A549 (cell line): Measurements from ENCODE around the gene GPSM1. TPM values are rescaled to one million over a fixed set of nuclear protein-coding genes. Genes with fewer than 3 reads are reported as not detected.

Source experiments
- ATAC-seq, 2 experiments: fragments of 200-7000 bp in 1 of 2; fragments of >200 bp in 1 of 2; cut with Nextera tagmentation in 1 of 2; cut with Tn5 transposase in 1 of 2; 3 replicates each; pipeline versions ENCODE4 v1.8.0 to v1.9.1; 2018 to 2020; ENCODE audit warnings: mild to moderate bottlenecking in 1 of 2, moderate library complexity in 1 of 2
- CTCF ChIA-PET: fragments of 300-600 bp; sonication (Branson Sonifier 250); formaldehyde crosslinking; extraction: SDS; loops from one replicate; lab custom pipeline; 2021; ENCODE audit warnings: antibody characterized with exemption, inconsistent platforms; lab: Yijun Ruan, JAX
- POLR2A ChIA-PET: fragments of 350-600 bp; formaldehyde crosslinking; extraction: SDS; loops from one replicate; lab custom pipeline; 2021; ENCODE audit warnings: antibody characterized with exemption, inconsistent platforms; lab: Yijun Ruan, JAX
- DNase-seq, 2 experiments: peaks; one replicate each; pipeline versions ENCODE4 v3.0.0 to v3.0.0-alpha.2; 2011 to 2016; ENCODE audit warnings: low read depth in 1 of 2, low spot score in 1 of 2
- FAIRE-seq: peaks from 2 replicates; lab custom pipeline; 2011; peaks lifted over from hg19 to GRCh38; lab: Jason Lieb, UNC
- H3K27ac ChIP-seq, 2 experiments: fragments of >200 bp; sonication (Bioruptor Twin); formaldehyde crosslinking; 3 replicates each; pipeline ENCODE4 v1.5.1; 2016 to 2017
- H3K4me1 ChIP-seq: fragments of >200 bp; sonication (Bioruptor Twin); formaldehyde crosslinking; 3 replicates; pipeline ENCODE4 v1.6.1; 2016
- H3K4me2 ChIP-seq: fragments of >200 bp; sonication (Bioruptor Twin); formaldehyde crosslinking; 3 replicates; pipeline ENCODE4 v1.6.1; 2016
- H3K4me3 ChIP-seq: fragments of >200 bp; sonication (Bioruptor Twin); formaldehyde crosslinking; 3 replicates; pipeline ENCODE4 v1.5.1; 2016
- H3K9me3 ChIP-seq: fragments of >200 bp; sonication (Bioruptor Twin); formaldehyde crosslinking; 3 replicates; pipeline ENCODE4 v1.6.1; 2016
- BHLHE40 ChIP-seq: IDR thresholded peaks from 2 replicates; pipeline ENCODE4 v1.6.1; 2012; ENCODE audit warnings: low read depth, low read length, inconsistent platforms
- CHD4 ChIP-seq: fragments of 200-600 bp; sonication (generic); IDR thresholded peaks from 2 replicates; pipeline ENCODE4 v1.6.1; 2016; ENCODE audit warnings: antibody characterized with exemption, mild to moderate bottlenecking, borderline replicate concordance
- EHF ChIP-seq: fragments of 250-450 bp; sonication (Bioruptor Pico); IDR thresholded peaks from 2 replicates; pipeline ENCODE4 v1.5.0; 2020; ENCODE audit warnings: mild to moderate bottlenecking
- FOSB ChIP-seq: fragments of 250-450 bp; sonication (Bioruptor Pico); IDR thresholded peaks from 2 replicates; pipeline ENCODE4 v1.5.0; 2020; ENCODE audit warnings: mild to moderate bottlenecking, moderate library complexity
- HOXA7 ChIP-seq: fragments of 250-450 bp; sonication (Bioruptor Pico); IDR thresholded peaks from 2 replicates; pipeline ENCODE4 v1.5.0; 2020; ENCODE audit warnings: mild to moderate bottlenecking, moderate library complexity
- MAZ ChIP-seq: fragments of 150-350 bp; IDR thresholded peaks from 2 replicates; pipeline ENCODE4 v1.6.1; 2014; ENCODE audit warnings: antibody characterized with exemption, low read depth, low read length, borderline replicate concordance
- MYC ChIP-seq: IDR thresholded peaks from 2 replicates; pipeline ENCODE4 v1.6.1; 2012; ENCODE audit warnings: mild to moderate bottlenecking, inconsistent platforms, low read length, improper control_type of control experiment, borderline replicate concordance
- NFE2L2 ChIP-seq: fragments of 150-350 bp; conservative IDR thresholded peaks from 2 replicates; pipeline ENCODE4 v1.6.1; 2014; ENCODE audit warnings: low read length
- RARB ChIP-seq: fragments of 250-450 bp; sonication (Bioruptor Pico); IDR thresholded peaks from 2 replicates; pipeline ENCODE4 v1.8.0; 2021; ENCODE audit warnings: mild to moderate bottlenecking, moderate library complexity
- ZC3H11A ChIP-seq: fragments of 450-650 bp; IDR thresholded peaks from 2 replicates; pipeline ENCODE4 v1.6.1; 2014; ENCODE audit warnings: antibody characterized with exemption, mild to moderate bottlenecking
- ZFP36 ChIP-seq: fragments of 450-650 bp; IDR thresholded peaks from 2 replicates; pipeline ENCODE4 v1.6.1; 2014; ENCODE audit warnings: borderline replicate concordance; ENCODE audit not compliant: partially characterized antibody
- ZNF302 ChIP-seq: fragments of 250-450 bp; sonication (Bioruptor Pico); IDR thresholded peaks from 2 replicates; pipeline ENCODE4 v1.9.0; 2021; ENCODE audit warnings: inconsistent platforms, mild to moderate bottlenecking, moderate library complexity
- WGBS: methylation state at CpG from one replicate; pipeline ENCODE4 v1.1.6; 2017; ENCODE audit errors: missing lambda C conversion rate; 5-methylcytosine and 5-hydroxymethylcytosine counted together
- polyA plus RNA-seq, 4 experiments: library from polyadenylated mRNA; depleted of rRNA in 3 of 4; stranded (reverse); fragments of >200 nt; fragmentation: RNase III in 1 of 4; extraction: RNeasy Plus Mini Kit Qiagen cat#74134 plus additional on column Dnase treatment in 1 of 4; gene quantifications; 2 replicates in 3 of 4; 3 replicates in 1 of 4; pipeline ENCODE4 v1.2.3, GENCODE V29; 2011 to 2017
- TF ChIP-seq, protein P1 (sequence below): fragments of >200 bp; sonication (Bioruptor Twin); formaldehyde crosslinking; IDR thresholded peaks from 3 replicates; pipeline ENCODE4 v1.6.1; 2016
- TF ChIP-seq, protein P2 (sequence below): fragments of >200 bp; sonication (Bioruptor Twin); formaldehyde crosslinking; IDR thresholded peaks from 2 replicates; pipeline ENCODE4 v1.6.1; 2016
- TF ChIP-seq, protein P3 (sequence below): IDR thresholded peaks from 2 replicates; pipeline ENCODE4 v1.6.1; 2012; ENCODE audit warnings: low read depth, borderline replicate concordance

The GPSM1 gene
- polyA plus RNA-seq, 2 of the 4 experiments (the other 2 are of a cell fraction): 2.1 to 8.8 TPM

DNA sequence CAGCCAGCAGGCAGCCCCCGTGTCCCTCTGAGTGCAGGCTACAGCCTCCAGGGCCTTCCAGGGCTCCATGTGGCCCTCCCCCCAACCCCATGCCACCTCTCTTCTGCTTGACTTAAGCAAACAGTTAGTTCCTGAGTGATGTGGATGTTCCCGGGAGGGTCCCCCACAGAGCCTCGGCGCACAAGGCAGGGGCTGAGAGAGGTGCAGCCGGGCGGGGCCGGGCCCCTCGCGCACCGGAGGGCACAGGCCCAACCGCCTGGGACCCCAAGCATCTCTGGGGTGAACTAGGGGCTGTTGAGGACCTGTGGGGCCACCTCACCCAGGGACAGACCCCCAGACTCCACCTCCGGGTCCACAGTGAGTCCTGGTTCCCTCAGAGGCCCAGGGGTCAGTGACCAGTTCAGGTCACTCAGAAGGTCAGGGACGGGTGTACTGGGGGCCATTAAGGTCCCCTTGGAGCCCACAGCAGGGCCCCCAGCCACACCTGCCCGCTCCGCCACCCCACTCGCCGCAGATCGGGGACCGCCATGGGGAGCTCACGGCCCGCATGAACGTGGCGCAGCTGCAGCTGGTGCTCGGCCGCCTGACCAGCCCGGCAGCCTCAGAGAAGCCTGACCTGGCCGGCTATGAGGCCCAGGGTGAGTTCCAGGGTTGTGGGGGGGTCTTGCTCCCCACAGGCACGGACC is 13.2 kb downstream of the GPSM1 start:
- ChIA-PET POLR2A (interaction anchor here (1.9 kb wide), 1 partner anchor 22 kb away, joined by 8 read pairs; no protein-coding TSS in a partner anchor), CTCF (interaction anchor here (0.7 to 2.0 kb wide), 16 partner anchors 8 to 144 kb away, joined by 3 to 18 read pairs (median 6); partner anchors contain the start of genes DNLZ and SNAPC4)
- Histone ChIP-seq H3K9me3 (no peaks in the 10 kb centered on the region), H3K4me3 (no peak overlapping the region), H3K27ac (no peak overlapping the region), H3K4me1 (peaks cover 5% of the 10 kb centered on the region; the same call in 2 of the 3 replicates), H3K4me2 (no peak overlapping the region)
- 91% methylated on average over 20 of the region's 28 CpGs for WGBS
- TF ChIP-seq, protein P1, sequence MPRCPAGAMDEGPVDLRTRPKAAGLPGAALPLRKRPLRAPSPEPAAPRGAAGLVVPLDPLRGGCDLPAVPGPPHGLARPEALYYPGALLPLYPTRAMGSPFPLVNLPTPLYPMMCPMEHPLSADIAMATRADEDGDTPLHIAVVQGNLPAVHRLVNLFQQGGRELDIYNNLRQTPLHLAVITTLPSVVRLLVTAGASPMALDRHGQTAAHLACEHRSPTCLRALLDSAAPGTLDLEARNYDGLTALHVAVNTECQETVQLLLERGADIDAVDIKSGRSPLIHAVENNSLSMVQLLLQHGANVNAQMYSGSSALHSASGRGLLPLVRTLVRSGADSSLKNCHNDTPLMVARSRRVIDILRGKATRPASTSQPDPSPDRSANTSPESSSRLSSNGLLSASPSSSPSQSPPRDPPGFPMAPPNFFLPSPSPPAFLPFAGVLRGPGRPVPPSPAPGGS: no peak
- TF ChIP-seq FOSB (no peak), RARB (CRISPR knock-in tag) (no peak), ZC3H11A (no peak), MYC (no peak), HOXA7 (no peak), NFE2L2 (no peak), CHD4 (no peak), ZNF302 (CRISPR knock-in tag) (no peak)
- no peak for FAIRE-seq
- DNase-seq: no peak
- ATAC-seq: no peak

DNA sequence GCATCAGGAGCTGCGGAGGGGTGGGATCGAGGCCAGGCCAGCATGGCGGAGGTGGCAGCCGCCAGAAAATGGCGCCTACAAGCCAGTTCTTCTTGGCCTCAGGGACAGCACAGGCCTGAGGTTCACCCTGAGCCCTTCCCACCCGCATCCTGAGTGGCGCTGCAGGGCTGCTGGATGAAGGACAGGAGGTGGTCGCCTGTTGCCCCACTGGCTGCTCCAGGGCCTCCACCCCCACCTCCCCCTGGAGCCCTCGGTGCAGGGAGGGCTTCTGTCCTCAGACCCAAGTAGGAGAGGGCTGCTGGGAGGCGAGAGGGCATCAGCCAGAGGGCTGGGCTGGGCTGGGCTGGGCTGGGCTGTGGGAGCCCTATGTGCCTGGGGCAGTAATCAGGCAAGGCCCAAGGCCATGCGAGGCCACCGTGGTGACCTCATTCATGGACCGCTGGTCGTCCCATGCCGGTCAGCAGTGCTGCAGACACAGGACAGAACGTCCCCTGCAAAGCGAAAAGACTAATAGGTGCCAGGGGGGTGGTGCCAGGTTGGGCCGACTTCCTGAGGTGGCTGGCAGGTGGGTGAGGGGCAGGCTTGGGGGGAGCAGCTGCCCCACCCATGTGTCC is 13.8 kb downstream of the GPSM1 start:
- WGBS: 89% methylated on average over 10 of the region's 18 CpGs

DNA sequence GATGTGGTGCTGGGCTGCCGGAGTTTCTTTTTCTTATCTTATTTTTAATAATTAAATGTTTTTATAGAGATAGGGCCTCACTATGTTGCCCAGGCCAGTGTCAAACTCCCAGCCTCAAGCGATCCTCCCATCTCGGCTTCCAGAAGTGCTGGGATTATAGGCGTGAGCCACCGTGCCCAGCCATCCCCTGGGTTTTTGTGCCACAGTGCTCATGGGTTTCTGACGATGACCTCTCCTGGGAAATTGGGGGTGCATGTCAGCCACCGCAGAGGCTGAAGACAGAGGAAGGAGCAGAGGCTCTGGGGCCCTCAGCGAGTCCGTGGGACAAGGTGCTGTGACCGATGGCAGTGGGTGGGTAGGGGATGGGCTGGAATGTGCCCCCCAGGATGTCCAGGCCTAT is 14.4 kb downstream of the GPSM1 start:
- ChIA-PET POLR2A (no interaction called here), CTCF (interaction anchor here (1.0 kb wide), 1 partner anchor 22 kb away, joined by 5 read pairs; the partner anchor contains the start of gene DNLZ)
- Histone ChIP-seq H3K9me3 (no peaks in the 10 kb centered on the region), H3K4me3 (no peak overlapping the region), H3K27ac (no peak overlapping the region), H3K4me1 (peaks cover 8% of the 10 kb centered on the region; the same call in 2 of the 3 replicates), H3K4me2 (no peak overlapping the region)
- DNase-seq: no peak
- TF ChIP-seq ZC3H11A: no peak
- no peak for TF ChIP-seq MYC
- no peak for TF ChIP-seq ZFP36
- ATAC-seq: no peak
- WGBS: 91% methylated on average over 10 of the region's 10 CpGs
- no peak for FAIRE-seq

More for the DNA sequence above, 13.8 kb downstream of the GPSM1 start:
- H3K4me2 ChIP-seq: no peak overlapping the region
- no peak for TF ChIP-seq EHF
- TF ChIP-seq MAZ: no peak
- TF ChIP-seq, protein P2, sequence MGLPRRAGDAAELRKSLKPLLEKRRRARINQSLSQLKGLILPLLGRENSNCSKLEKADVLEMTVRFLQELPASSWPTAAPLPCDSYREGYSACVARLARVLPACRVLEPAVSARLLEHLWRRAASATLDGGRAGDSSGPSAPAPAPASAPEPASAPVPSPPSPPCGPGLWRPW: no peak
- TF ChIP-seq, protein P3, sequence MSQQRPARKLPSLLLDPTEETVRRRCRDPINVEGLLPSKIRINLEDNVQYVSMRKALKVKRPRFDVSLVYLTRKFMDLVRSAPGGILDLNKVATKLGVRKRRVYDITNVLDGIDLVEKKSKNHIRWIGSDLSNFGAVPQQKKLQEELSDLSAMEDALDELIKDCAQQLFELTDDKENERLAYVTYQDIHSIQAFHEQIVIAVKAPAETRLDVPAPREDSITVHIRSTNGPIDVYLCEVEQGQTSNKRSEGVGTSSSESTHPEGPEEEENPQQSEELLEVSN: no peak
- no peak for TF ChIP-seq BHLHE40
- FAIRE-seq: no peak
- ChIA-PET POLR2A (no interaction called here), CTCF (interaction anchor here (1.8 to 2.0 kb wide), 2 partner anchors 11 to 29 kb away, joined by 7 to 18 read pairs; no protein-coding TSS in a partner anchor)
- no peak for DNase-seq
- no peak for ATAC-seq
- peaks cover 8% of the 10 kb centered on the region; the same call in 2 of the 3 replicates for H3K4me1 ChIP-seq
- H3K4me3 ChIP-seq: no peak overlapping the region
- H3K9me3 ChIP-seq: no peaks in the 10 kb centered on the region
- no peak overlapping the region for H3K27ac ChIP-seq
